Prostate gland (tissue), 2 donors: ENCODE data around the gene CORO7. TPM values are rescaled to one million over a fixed set of nuclear protein-coding genes. Genes with fewer than 3 reads are reported as not detected.
"Not testable (repeated sequence)": the region's sequence is repeated elsewhere in the genome, so short reads cannot be mapped to it uniquely, and the experiment has no call there.

Experiments
- DNase-seq: peaks from one replicate; pipeline ENCODE4 v3.0.0-alpha.2; 2019; ENCODE audit warnings: low spot score
- H3K27ac ChIP-seq, 2 donors: fragments of 200-600 bp; sonication (generic); 2 replicates each; pipeline ENCODE4 v1.5.1; 2017 to 2019
- H3K27me3 ChIP-seq: fragments of 200-600 bp; sonication (generic); replicated peaks from 2 replicates; pipeline ENCODE4 v1.5.1; 2019; ENCODE audit not compliant: insufficient read depth
- H3K36me3 ChIP-seq, 2 donors: fragments of 200-600 bp; sonication (generic); 1 replicate in 1 of 2; 2 replicates in 1 of 2; pipeline versions ENCODE4 v1.5.1 to v1.8.1; 2017 to 2019
- H3K4me1 ChIP-seq: fragments of 200-600 bp; sonication (generic); replicated peaks from 2 replicates; pipeline ENCODE4 v1.5.1; 2019
- H3K4me3 ChIP-seq, 2 donors: fragments of 200-600 bp; sonication (generic); 2 replicates each; pipeline ENCODE4 v1.5.1; 2017 to 2019
- H3K9me3 ChIP-seq: fragments of 200-600 bp; sonication (generic); 2 replicates; pipeline ENCODE4 v1.5.1; 2017
- POLR2A ChIP-seq: fragments of 450-650 bp; IDR thresholded peaks from one replicate; pipeline ENCODE4 v1.6.1; 2016; ENCODE audit warnings: antibody characterized with exemption, mild to moderate bottlenecking
- POLR2AphosphoS5 ChIP-seq: sonication (generic); formaldehyde crosslinking; IDR thresholded peaks from one replicate; pipeline ENCODE4 v1.6.1; 2017; ENCODE audit warnings: antibody characterized with exemption
- WGBS: methylation state at CpG from one replicate; pipeline ENCODE4 v1.1.5; 2018; 5-methylcytosine and 5-hydroxymethylcytosine counted together
- intact Hi-C: fragments of 100-400 bp; cut with DNase I; formaldehyde crosslinking; loops from one replicate; pipeline ENCODE4 v1.14.2; 2022
- total RNA-seq, 2 donors: library from RNA; depleted of rRNA; stranded (reverse); fragments of >200 nt; gene quantifications; one replicate each; pipeline ENCODE4 v1.1.0, GENCODE V29; 2016
- TF ChIP-seq, protein P1 (sequence below), 4 experiments: fragments of 200-600 bp in 2 of 4; fragments of 450-650 bp in 2 of 4; sonication (generic) in 2 of 4; IDR thresholded peaks; 1 replicate in 3 of 4; 2 replicates in 1 of 4; pipeline ENCODE4 v1.5.1; 2016 to 2019; ENCODE audit warnings: antibody characterized with exemption in 4 of 4, mild to moderate bottlenecking in 2 of 4, moderate library complexity in 2 of 4

The CORO7 gene
- total RNA-seq, 2 donors from 2014 or later = 24.1 to 122 TPM

DNA sequence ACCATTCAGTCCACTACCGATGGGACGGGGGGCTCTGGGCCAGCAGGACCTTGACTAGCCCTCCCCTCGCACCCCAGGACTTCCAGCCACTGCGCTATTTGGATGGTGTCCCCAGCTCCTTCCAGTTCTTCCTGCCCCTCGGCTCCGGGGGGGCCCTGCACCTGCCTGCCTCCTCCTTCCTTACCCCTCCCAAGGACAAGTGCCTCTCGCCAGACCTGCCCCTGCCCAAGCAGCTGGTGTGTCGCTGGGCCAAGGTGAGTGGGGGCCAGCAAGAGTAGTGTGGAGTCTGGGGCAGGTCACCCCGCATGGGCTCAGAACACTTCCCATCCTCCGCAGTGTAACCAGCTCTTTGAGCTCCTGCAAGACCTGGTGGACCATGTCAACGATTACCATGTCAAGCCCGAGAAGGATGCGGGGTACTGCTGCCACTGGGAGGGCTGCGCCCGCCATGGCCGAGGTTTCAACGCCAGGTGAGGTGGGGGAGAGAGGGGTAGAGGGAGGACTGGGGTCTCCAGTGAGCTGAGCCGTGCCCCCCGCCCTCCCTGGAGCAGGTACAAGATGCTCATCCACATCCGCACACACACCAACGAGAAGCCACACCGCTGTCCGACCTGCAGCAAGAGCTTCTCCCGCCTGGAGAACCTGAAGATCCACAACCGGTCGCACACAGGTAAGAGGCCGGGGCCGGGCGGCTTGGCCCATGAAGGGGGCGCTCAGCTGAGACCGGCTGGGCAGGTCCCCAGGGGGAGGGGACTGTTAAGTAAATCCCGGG is 81.5 kb downstream of the CORO7 start:
- intact Hi-C loops = loop anchor here (5.0 kb wide), 1 partner anchor 353 kb away; no protein-coding TSS in a partner anchor
- no peak for DNase-seq
- Histone ChIP-seq H3K27ac (no peak overlapping the region), H3K4me3 (no peak overlapping the region), H3K9me3 (no peaks in the 10 kb centered on the region), H3K4me1 (no peaks in the 10 kb centered on the region), H3K27me3 (no peaks in the 10 kb centered on the region), H3K36me3 (no peaks in the 10 kb centered on the region)
- TF ChIP-seq, protein P1, sequence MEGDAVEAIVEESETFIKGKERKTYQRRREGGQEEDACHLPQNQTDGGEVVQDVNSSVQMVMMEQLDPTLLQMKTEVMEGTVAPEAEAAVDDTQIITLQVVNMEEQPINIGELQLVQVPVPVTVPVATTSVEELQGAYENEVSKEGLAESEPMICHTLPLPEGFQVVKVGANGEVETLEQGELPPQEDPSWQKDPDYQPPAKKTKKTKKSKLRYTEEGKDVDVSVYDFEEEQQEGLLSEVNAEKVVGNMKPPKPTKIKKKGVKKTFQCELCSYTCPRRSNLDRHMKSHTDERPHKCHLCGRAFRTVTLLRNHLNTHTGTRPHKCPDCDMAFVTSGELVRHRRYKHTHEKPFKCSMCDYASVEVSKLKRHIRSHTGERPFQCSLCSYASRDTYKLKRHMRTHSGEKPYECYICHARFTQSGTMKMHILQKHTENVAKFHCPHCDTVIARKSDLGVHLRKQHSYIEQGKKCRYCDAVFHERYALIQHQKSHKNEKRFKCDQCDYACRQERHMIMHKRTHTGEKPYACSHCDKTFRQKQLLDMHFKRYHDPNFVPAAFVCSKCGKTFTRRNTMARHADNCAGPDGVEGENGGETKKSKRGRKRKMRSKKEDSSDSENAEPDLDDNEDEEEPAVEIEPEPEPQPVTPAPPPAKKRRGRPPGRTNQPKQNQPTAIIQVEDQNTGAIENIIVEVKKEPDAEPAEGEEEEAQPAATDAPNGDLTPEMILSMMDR (IDR thresholded peaks at IDR 0.05) = no peak
- WGBS = 75% methylated on average over 32 of the region's 32 CpGs

DNA sequence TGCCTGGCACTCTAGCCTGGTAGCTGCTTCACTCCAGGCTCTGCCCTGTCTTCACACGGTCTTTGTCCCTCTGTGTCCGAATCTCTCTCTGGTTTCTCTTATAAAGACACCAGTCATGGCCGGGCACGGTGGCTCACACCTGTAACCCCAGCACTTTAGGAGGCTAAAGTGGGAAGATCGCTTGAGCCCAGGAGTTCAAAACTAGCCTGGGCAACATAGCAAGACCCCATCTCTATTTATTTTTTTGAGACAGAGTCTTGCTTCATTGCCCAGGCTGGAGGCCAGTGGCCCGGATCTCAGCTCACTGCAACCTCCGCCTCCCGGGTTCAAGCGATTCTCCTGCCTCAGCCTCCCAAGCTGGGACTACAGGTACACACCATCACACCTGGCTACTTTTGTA is 82.7 kb downstream of the CORO7 start:
- H3K4me1 ChIP-seq, H3K27ac ChIP-seq, DNase-seq, H3K9me3 ChIP-seq, H3K4me3 ChIP-seq, H3K36me3 ChIP-seq, H3K27me3 ChIP-seq: not testable (repeated sequence)
- WGBS = 92% methylated on average over 9 of the region's 9 CpGs
- intact Hi-C loops = loop anchor here (5.0 kb wide), 1 partner anchor 351 kb away; no protein-coding TSS in a partner anchor

DNA sequence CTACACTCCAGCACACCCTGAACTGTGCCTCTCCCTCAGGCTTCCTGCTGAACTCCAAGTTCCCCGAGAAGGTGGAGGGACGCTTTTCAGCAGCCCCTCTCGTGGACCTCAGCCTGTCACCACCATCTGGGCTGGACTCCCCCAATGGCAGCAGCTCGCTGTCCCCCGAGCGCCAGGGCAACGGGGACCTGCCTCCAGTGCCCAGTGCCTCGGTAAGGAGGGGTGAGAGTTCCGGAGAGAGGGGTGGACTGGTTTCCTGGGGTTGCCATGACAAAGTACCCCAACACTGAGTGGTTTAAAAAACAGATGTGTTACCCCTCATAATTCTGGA is 83.1 kb downstream of the CORO7 start:
- 92% methylated on average over 6 of the region's 9 CpGs for WGBS
- intact Hi-C loops = loop anchor here (5.0 kb wide), 1 partner anchor 351 kb away; no protein-coding TSS in a partner anchor
- TF ChIP-seq, protein P1 (IDR thresholded peaks at IDR 0.05) = no peak
- TF ChIP-seq POLR2A (no peak), POLR2AphosphoS5 (no peak)

DNA sequence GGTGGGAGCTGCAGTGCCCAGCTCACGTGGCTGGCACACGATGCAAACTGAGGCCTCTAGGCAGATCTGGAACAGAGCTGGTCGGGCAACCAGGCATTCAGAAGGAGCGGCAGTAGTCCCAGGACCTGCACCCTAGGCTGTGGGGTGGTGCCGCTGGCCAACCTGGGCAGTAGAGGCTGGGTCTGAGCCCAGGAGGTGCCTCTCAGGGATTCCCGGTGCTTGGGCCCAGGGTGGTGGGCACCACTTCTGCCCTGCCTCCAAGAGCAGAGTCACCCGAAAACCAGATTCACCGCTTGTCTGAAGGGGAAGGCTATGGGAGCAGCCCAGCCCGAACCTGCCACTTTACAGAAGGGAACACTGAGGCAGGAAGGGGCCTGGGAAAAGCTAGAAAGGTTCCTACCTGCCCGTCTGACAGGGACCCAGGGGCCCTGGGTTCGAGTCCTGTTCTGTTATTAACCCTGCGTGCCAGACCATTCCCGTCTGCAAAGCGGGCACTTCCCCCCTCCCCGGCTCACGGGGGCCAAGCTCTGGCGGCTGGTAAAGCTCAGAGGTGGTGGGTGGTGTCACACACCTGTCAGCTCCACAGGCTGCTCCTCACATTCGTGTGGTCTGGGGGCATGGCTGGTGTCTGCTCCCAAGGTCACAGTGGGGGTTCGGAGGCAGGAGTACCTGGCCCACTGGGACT is 83.6 kb downstream of the CORO7 start:
- intact Hi-C loops = loop anchor here (5.0 kb wide), 1 partner anchor 350 kb away; no protein-coding TSS in a partner anchor
- H3K4me3 ChIP-seq = no peak overlapping the region
- no peak overlapping the region for H3K27ac ChIP-seq
- no peaks in the 10 kb centered on the region for H3K36me3 ChIP-seq
- H3K4me1 ChIP-seq = no peaks in the 10 kb centered on the region
- TF ChIP-seq POLR2A (no peak), POLR2AphosphoS5 (no peak)
- TF ChIP-seq, protein P1 (IDR thresholded peaks at IDR 0.05) = no peak
- WGBS = 81% methylated on average over 19 of the region's 19 CpGs
- DNase-seq = no peak
- H3K9me3 ChIP-seq = no peaks in the 10 kb centered on the region
- no peaks in the 10 kb centered on the region for H3K27me3 ChIP-seq

More for the DNA sequence above, 83.1 kb downstream of the CORO7 start:
- H3K27ac ChIP-seq = no peak overlapping the region
- no peak overlapping the region for H3K4me3 ChIP-seq
- no peak for DNase-seq
- H3K36me3 ChIP-seq = no peaks in the 10 kb centered on the region
- no peaks in the 10 kb centered on the region for H3K4me1 ChIP-seq
- no peaks in the 10 kb centered on the region for H3K27me3 ChIP-seq
- no peaks in the 10 kb centered on the region for H3K9me3 ChIP-seq

DNA sequence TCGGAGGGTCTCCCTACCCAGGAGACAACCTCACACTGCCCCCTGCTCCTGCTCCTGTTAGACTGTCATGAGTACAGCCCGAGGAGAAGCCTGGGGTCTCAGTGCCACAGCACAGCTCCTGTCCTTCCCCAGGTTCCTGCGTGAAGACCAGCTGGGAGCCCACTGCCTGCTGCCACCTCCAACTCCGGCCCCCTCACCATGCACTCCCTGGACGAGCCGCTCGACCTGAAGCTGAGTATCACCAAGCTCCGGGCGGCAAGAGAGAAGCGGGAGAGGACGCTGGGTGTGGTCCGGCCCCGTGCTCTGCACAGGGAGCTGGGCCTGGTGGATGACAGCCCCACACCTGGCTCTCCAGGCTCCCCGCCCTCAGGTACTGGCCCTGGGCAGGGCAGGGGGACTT is 84.3 kb downstream of the CORO7 start:
- WGBS = 82% methylated on average over 14 of the region's 14 CpGs
- TF ChIP-seq, protein P1 (IDR thresholded peaks at IDR 0.05) = no peak
- TF ChIP-seq POLR2A (no peak), POLR2AphosphoS5 (no peak)
- Histone ChIP-seq H3K27ac (no peak overlapping the region), H3K36me3 (no peaks in the 10 kb centered on the region), H3K9me3 (no peaks in the 10 kb centered on the region), H3K4me1 (peaks cover 3% of the 10 kb centered on the region), H3K4me3 (no peak overlapping the region), H3K27me3 (no peaks in the 10 kb centered on the region)
- no peak for DNase-seq
- intact Hi-C loops = loop anchor here (5.0 kb wide), 1 partner anchor 350 kb away; no protein-coding TSS in a partner anchor
